SK-N-MC (cell line): ENCODE measurements around the gene ELFN2.

Experiments used
- EZH2 ChIP-seq: fragments of 200-600 bp; sonication (generic); IDR thresholded peaks from one replicate; pipeline ENCODE4 v1.6.1; 2017; ENCODE audit warnings: antibody characterized with exemption
- FOXP2 ChIP-seq: optimal IDR thresholded peaks from 2 replicates; pipeline ENCODE3; 2011; ENCODE audit warnings: mild to moderate bottlenecking, moderate library complexity; ENCODE audit not compliant: insufficient read depth; ENCODE audit errors: extremely low read length, control extremely low read depth
- POLR2AphosphoS5 ChIP-seq: IDR thresholded peaks from 2 replicates; pipeline ENCODE4 v1.6.1; 2012; ENCODE audit warnings: mild to moderate bottlenecking, low read depth, low read length, borderline replicate concordance

GRCh38 chr22:37448516-37449127 lies 21.3 kb upstream of the ELFN2 start:
- TF ChIP-seq POLR2AphosphoS5 (no peak), EZH2 (no peak), FOXP2 (no peak)
